Lung (tissue), 12 donors: ENCODE data around the gene RHBDD3. TPM values are rescaled to one million over a fixed set of nuclear protein-coding genes. Genes with fewer than 3 reads are reported as not detected.

Experiments
- ATAC-seq: fragments of 200-7000 bp; cut with Tn5 transposase; one replicate; pipeline ENCODE4 v1.9.1; 2020; ENCODE audit warnings: moderate number of reproducible peaks; ENCODE audit not compliant: insufficient read depth, low FRiP score
- DNase-seq, 3 donors: peaks; one replicate each; pipeline ENCODE4 v3.0.0-alpha.2; 2013 to 2017
- H3K27ac ChIP-seq, 2 donors: one replicate each; pipeline ENCODE4 v1.5.1; 2013; ENCODE audit warnings: mild to moderate bottlenecking in 2 of 2, moderate library complexity in 2 of 2, control low read depth in 1 of 2, inconsistent platforms in 1 of 2, low read depth in 1 of 2, low read length in 1 of 2
- H3K27me3 ChIP-seq, 3 donors: one replicate each; pipeline ENCODE4 v1.5.1; 2013; ENCODE audit warnings: low read length in 2 of 3; ENCODE audit not compliant: control insufficient read depth in 3 of 3, insufficient read depth in 3 of 3
- H3K36me3 ChIP-seq, 4 donors: one replicate each; pipeline ENCODE4 v1.5.1; 2013; ENCODE audit warnings: low read length in 4 of 4, mild to moderate bottlenecking in 1 of 4, moderate library complexity in 1 of 4; ENCODE audit not compliant: control insufficient read depth in 4 of 4, insufficient read depth in 4 of 4
- H3K4me1 ChIP-seq, 5 donors: one replicate each; pipeline ENCODE4 v1.5.1; 2013; ENCODE audit warnings: low read length in 5 of 5, mild to moderate bottlenecking in 2 of 5, moderate library complexity in 1 of 5; ENCODE audit not compliant: control insufficient read depth in 5 of 5, insufficient read depth in 5 of 5
- H3K4me3 ChIP-seq: one replicate; pipeline ENCODE4 v1.5.1; 2013; ENCODE audit warnings: mild to moderate bottlenecking, control low read depth, moderate library complexity
- H3K9ac ChIP-seq, 2 donors: one replicate each; pipeline ENCODE4 v1.5.1; 2013; ENCODE audit warnings: low read length in 2 of 2, control low read depth in 1 of 2; ENCODE audit not compliant: insufficient read depth in 1 of 2
- H3K9me3 ChIP-seq, 4 donors: one replicate each; pipeline ENCODE4 v1.5.1; 2013; ENCODE audit warnings: low read length in 3 of 4, mild to moderate bottlenecking in 1 of 4, moderate library complexity in 1 of 4; ENCODE audit not compliant: control insufficient read depth in 4 of 4, insufficient read depth in 3 of 4
- CTCF ChIP-seq: IDR thresholded peaks from 2 replicates; pipeline ENCODE4 v1.5.1; 2012; ENCODE audit warnings: mild to moderate bottlenecking; ENCODE audit errors: control extremely low read depth, extremely low read depth
- WGBS, 2 donors: extraction: QIAGEN DNeasy Blood & Tissue Kit; methylation state at CpG; one replicate each; pipeline ENCODE4 v1.1.7; 2013; 5-methylcytosine and 5-hydroxymethylcytosine counted together
- polyA plus RNA-seq, 2 donors: library from polyadenylated mRNA; stranded (reverse); fragments of 200-250 nt; gene quantifications; one replicate each; pipeline ENCODE4 v1.2.1, GENCODE V29; 2013
- total RNA-seq, 2 donors: library from RNA; depleted of rRNA in 1 of 2; stranded (reverse); fragments of >200 nt in 1 of 2; gene quantifications; one replicate each; pipeline ENCODE4 v1.2.1, GENCODE V29; 2014 to 2021
- donor health status: control.
- donor health status: control.
- donor health status: Bipolar disorder and iron deficiency.
- donor health status: healthy.
- donor health status: DM: yes; HTN: yes; CAD: no.

The RHBDD3 gene
- total and polyA plus RNA-seq, 4 donors, result 14.2 to 38.2 (median 32.8) TPM

- Histone ChIP-seq H3K27ac (no peak overlapping the region), H3K4me3 (no peak overlapping the region), H3K36me3 (peaks cover 41 to 46% (median 43%) of the 10 kb centered on the region in 4 donors), H3K9ac (no peak overlapping the region), H3K4me1 (peaks cover 0 to 7% (median 0%) of the 10 kb centered on the region in 5 donors), H3K9me3 (no peaks in the 10 kb centered on the region), H3K27me3 (no peaks in the 10 kb centered on the region)
- TF ChIP-seq CTCF, result no peak
- ATAC-seq, result no peak
- WGBS, 2 donors, result 70 to 76% methylated on average over 4 of the region's 4 CpGs
- DNase-seq, result no peak
Measured at GRCh38 chr22:29300467-29300806, 32.7 kb upstream of the RHBDD3 start.

- no peak for ATAC-seq
Measured at GRCh38 chr22:29299136-29299900, 31.5 kb upstream of the RHBDD3 start.

GRCh38 chr22:29298641-29299040, 30.9 kb upstream of the RHBDD3 start:
- peaks cover 45 to 58% (median 52%) of the 10 kb centered on the region in 4 donors for H3K36me3 ChIP-seq
- DNase-seq (no peak), ATAC-seq (no peak)
- H3K9ac ChIP-seq, result no peak overlapping the region
- no peaks in the 10 kb centered on the region for H3K27me3 ChIP-seq
- H3K9me3 ChIP-seq, result no peaks in the 10 kb centered on the region
- 84 to 87% methylated on average over 8 of the region's 8 CpGs for WGBS, 2 donors
- TF ChIP-seq CTCF, result no peak
- no peak overlapping the region for H3K4me3 ChIP-seq
- H3K27ac ChIP-seq, result no peak overlapping the region
- H3K4me1 ChIP-seq, result peaks cover 0 to 7% (median 0%) of the 10 kb centered on the region in 5 donors

More at GRCh38 chr22:29299136-29299900, 31.5 kb upstream of the RHBDD3 start:
- no peaks in the 10 kb centered on the region for H3K27me3 ChIP-seq
- H3K27ac ChIP-seq, result no peak overlapping the region
- no peaks in the 10 kb centered on the region for H3K9me3 ChIP-seq
- peaks cover 41 to 54% (median 49%) of the 10 kb centered on the region in 4 donors for H3K36me3 ChIP-seq
- no peak for TF ChIP-seq CTCF
- H3K4me1 ChIP-seq, result peaks cover 0 to 7% (median 0%) of the 10 kb centered on the region in 5 donors
- H3K9ac ChIP-seq, result no peak overlapping the region
- DNase-seq, result no peak
- WGBS, 2 donors, result 91 to 92% methylated on average over 19 of the region's 19 CpGs
- no peak overlapping the region for H3K4me3 ChIP-seq
